ENCODE results near the gene TMEM178A.
"Not testable (repeated sequence)": the region's sequence is repeated elsewhere in the genome, so short reads cannot be mapped to it uniquely, and the experiment has no call there.

Gene TMEM178A

DNA sequence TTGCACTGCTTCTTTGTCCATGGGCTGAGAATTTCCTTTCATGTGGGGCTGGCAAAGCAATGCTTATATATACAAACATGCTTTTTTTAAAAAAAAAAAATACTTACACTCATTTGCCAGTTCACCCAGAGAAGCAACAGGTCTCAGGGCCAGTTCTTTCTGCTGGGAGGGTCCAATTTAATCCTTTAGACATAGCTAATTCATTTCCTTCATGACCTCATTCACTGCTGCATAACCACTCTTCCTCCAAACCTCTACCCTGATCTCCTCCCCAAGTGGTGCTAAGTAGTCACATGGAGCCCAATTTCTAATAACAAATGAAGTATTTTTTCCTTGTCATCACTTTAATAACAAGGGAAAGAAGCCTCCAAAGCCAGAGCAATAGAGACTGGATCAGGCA, 17.1 kb upstream of the TMEM178A start:
- H3F3A ChIP-seq (ENCODE audit: control insufficient read depth, insufficient read depth) = no peaks in the 10 kb centered on the region
- no peaks in the 10 kb centered on the region for H3K9me2 ChIP-seq (replicated peaks; ENCODE audit: control insufficient read depth, low read length)
- H3K36me3 ChIP-seq (ENCODE audit: control insufficient read depth, low read length) = no peaks in the 10 kb centered on the region
- H3K79me2 ChIP-seq (ENCODE audit: control insufficient read depth, low read length) = no peaks in the 10 kb centered on the region
- H3K27ac ChIP-seq (ENCODE audit: low read depth, low read length) = no peak overlapping the region
- no peaks in the 10 kb centered on the region for H3K27me3 ChIP-seq (ENCODE audit: control insufficient read depth, low read length)
- no peaks in the 10 kb centered on the region for H3K4me1 ChIP-seq (ENCODE audit: control insufficient read depth, low read length)
- no peak overlapping the region for H3K4me3 ChIP-seq (ENCODE audit: low read length)
- H4K20me1 ChIP-seq (ENCODE audit: control insufficient read depth, insufficient read depth, low read depth, low read length) = no peaks in the 10 kb centered on the region
- TF ChIP-seq, protein P1, sequence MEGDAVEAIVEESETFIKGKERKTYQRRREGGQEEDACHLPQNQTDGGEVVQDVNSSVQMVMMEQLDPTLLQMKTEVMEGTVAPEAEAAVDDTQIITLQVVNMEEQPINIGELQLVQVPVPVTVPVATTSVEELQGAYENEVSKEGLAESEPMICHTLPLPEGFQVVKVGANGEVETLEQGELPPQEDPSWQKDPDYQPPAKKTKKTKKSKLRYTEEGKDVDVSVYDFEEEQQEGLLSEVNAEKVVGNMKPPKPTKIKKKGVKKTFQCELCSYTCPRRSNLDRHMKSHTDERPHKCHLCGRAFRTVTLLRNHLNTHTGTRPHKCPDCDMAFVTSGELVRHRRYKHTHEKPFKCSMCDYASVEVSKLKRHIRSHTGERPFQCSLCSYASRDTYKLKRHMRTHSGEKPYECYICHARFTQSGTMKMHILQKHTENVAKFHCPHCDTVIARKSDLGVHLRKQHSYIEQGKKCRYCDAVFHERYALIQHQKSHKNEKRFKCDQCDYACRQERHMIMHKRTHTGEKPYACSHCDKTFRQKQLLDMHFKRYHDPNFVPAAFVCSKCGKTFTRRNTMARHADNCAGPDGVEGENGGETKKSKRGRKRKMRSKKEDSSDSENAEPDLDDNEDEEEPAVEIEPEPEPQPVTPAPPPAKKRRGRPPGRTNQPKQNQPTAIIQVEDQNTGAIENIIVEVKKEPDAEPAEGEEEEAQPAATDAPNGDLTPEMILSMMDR (IDR thresholded peaks at IDR 0.05; ENCODE audit: low read depth, low read length, poor library complexity, severe bottlenecking) = no peak
- TF ChIP-seq EZH2phosphoT487 (IDR thresholded peaks at IDR 0.05; ENCODE audit: borderline replicate concordance, low read length) = no peak
- H3K9me3 ChIP-seq (ENCODE audit: control insufficient read depth, insufficient read depth, low read length) = no peaks in the 10 kb centered on the region
- H3K4me2 ChIP-seq (ENCODE audit: low read length) = no peak overlapping the region

DNA sequence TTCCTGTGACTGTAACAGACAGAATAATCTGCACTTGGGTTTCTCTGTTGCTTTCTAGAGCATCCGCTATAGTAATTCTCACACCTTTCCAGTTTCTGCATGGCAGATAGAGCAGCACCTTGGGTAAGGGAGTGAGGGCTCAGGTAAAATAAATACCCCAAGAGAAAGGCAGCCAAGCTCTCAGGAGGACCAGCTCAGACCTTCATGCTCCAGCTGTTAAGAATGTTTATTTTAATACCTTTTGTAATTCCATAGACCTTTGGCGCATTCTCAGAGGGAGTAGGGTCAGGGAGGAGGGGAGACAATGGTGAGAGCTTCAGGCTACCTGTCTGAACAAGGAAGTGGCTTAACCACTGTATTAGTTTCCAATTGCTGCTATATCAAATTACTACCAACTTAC, 16.2 kb upstream of the TMEM178A start:
- Histone ChIP-seq H3F3A (ENCODE audit: control insufficient read depth, insufficient read depth) (no peaks in the 10 kb centered on the region), H3K9me2 (replicated peaks; ENCODE audit: control insufficient read depth, low read length) (no peaks in the 10 kb centered on the region), H3K4me2 (ENCODE audit: low read length) (no peak overlapping the region), H3K4me1 (ENCODE audit: control insufficient read depth, low read length) (no peaks in the 10 kb centered on the region), H3K79me2 (ENCODE audit: control insufficient read depth, low read length) (no peaks in the 10 kb centered on the region), H3K4me3 (ENCODE audit: low read length) (no peak overlapping the region), H3K27ac (ENCODE audit: low read depth, low read length) (no peak overlapping the region), H3K9me3 (ENCODE audit: control insufficient read depth, insufficient read depth, low read length) (peaks cover 3% of the 10 kb centered on the region; the same call in 1 of the 2 replicates), H3K36me3 (ENCODE audit: control insufficient read depth, low read length) (no peaks in the 10 kb centered on the region), H3K27me3 (ENCODE audit: control insufficient read depth, low read length) (no peaks in the 10 kb centered on the region), H4K20me1 (ENCODE audit: control insufficient read depth, insufficient read depth, low read depth, low read length) (no peaks in the 10 kb centered on the region)
- TF ChIP-seq, protein P1 (IDR thresholded peaks at IDR 0.05; ENCODE audit: low read depth, low read length, poor library complexity, severe bottlenecking) = no peak
- no peak for TF ChIP-seq EZH2phosphoT487 (IDR thresholded peaks at IDR 0.05; ENCODE audit: borderline replicate concordance, low read length)

DNA sequence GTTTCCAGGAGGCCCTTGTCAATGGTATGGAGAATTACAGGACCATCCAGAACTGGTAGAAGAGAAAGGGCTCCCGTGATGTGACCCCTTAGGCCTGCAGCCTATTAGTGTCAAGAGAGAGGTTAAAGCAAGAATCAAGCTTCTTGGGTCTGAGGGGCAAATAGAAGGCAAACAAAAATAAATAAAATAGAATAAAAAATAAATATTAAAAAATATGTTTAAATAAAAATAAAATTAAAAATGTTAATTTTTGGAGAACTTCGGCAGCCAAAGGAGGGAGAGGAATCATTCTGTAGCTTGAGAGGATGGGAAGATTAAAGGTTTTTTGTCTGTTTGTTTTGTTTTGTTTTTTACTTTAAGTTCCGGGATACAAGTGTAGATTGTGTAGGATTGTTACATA, 15.2 kb upstream of the TMEM178A start:
- no peaks in the 10 kb centered on the region for H3K4me1 ChIP-seq (ENCODE audit: control insufficient read depth, low read length)
- no peak overlapping the region for H3K4me3 ChIP-seq (ENCODE audit: low read length)
- H3K27ac ChIP-seq (ENCODE audit: low read depth, low read length) = no peak overlapping the region
- no peaks in the 10 kb centered on the region for H3K27me3 ChIP-seq (ENCODE audit: control insufficient read depth, low read length)
- H3K4me2 ChIP-seq (ENCODE audit: low read length) = no peak overlapping the region
- no peak for TF ChIP-seq EZH2phosphoT487 (IDR thresholded peaks at IDR 0.05; ENCODE audit: borderline replicate concordance, low read length)
- TF ChIP-seq, protein P1 (IDR thresholded peaks at IDR 0.05; ENCODE audit: low read depth, low read length, poor library complexity, severe bottlenecking) = no peak
- H3F3A ChIP-seq (ENCODE audit: control insufficient read depth, insufficient read depth) = no peaks in the 10 kb centered on the region
- no peaks in the 10 kb centered on the region for H3K9me2 ChIP-seq (replicated peaks; ENCODE audit: control insufficient read depth, low read length)
- no peaks in the 10 kb centered on the region for H3K36me3 ChIP-seq (ENCODE audit: control insufficient read depth, low read length)
- H3K9me3 ChIP-seq (ENCODE audit: control insufficient read depth, insufficient read depth, low read length) = peaks cover 6% of the 10 kb centered on the region; the same call in 1 of the 2 replicates
- no peaks in the 10 kb centered on the region for H4K20me1 ChIP-seq (ENCODE audit: control insufficient read depth, insufficient read depth, low read depth, low read length)
- no peaks in the 10 kb centered on the region for H3K79me2 ChIP-seq (ENCODE audit: control insufficient read depth, low read length)

DNA sequence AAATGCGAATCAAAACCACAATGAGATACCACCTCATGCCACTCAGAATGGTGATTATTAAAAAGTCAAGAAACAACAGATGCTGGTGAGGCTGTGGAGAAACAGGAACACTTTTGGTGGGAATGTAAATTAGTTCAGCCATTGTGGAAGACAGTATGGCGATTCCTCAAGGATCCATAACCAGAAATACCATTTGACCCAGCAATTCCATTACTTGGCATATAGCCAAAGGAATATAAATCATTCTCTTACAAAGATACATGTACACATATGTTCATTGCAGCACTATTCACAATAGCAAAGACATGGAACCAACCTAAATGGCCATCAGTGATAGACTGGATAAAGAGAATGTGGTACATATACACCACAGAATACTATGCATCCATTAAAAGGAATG, 9.5 kb upstream of the TMEM178A start:
- H4K20me1 ChIP-seq (ENCODE audit: control insufficient read depth, insufficient read depth, low read depth, low read length); H3K4me2 ChIP-seq (ENCODE audit: low read length): not testable (repeated sequence)

More for the DNA sequence above, 9.5 kb upstream of the TMEM178A start:
- not testable (repeated sequence) for H3K4me3 ChIP-seq (ENCODE audit: low read length); H3K9me3 ChIP-seq (ENCODE audit: control insufficient read depth, insufficient read depth, low read length); H3K36me3 ChIP-seq (ENCODE audit: control insufficient read depth, low read length); H3K27me3 ChIP-seq (ENCODE audit: control insufficient read depth, low read length); H3F3A ChIP-seq (ENCODE audit: control insufficient read depth, insufficient read depth); H3K4me1 ChIP-seq (ENCODE audit: control insufficient read depth, low read length); H3K27ac ChIP-seq (ENCODE audit: low read depth, low read length); H3K9me2 ChIP-seq (replicated peaks; ENCODE audit: control insufficient read depth, low read length); H3K79me2 ChIP-seq (ENCODE audit: control insufficient read depth, low read length)
